Measurements from ENCODE around the gene CDC16.

CDC16 gene

DNA sequence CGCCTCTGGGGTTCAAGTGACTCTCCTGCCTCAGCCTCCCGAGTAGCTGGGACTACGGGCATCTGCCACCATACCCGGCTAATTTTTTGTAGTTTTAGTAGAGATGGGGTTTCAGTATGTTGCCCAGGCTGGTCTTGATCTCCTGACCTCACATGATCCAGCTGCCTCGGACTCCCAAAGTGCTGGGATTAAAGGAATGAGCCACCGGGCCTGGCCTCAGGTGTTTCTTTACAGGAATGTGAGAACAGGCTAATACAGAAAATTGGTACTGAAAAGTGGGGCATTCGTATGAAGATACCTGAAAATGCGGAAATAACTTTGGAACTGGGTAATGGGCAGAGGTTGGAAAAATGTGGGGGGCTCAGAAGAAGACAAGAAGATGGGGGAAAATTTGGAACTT is 2.8 kb upstream of the CDC16 start:
- peaks cover 3% of the 10 kb centered on the region in 2 experiments; a peak in 2 of 3 replicates for H3K36me3 ChIP-seq (ENCODE audit: control insufficient read depth in 2 of 2, insufficient read depth in 1 of 2, low read length in 2 of 2)
- no peak for TF ChIP-seq ZNF837 (tag by site-specific recombination; IDR thresholded peaks at IDR 0.05)
- no peak overlapping the region for H3K4me3 ChIP-seq (ENCODE audit: low read depth, low read length)
- ChIA-PET POLR2A (no interaction called here), CTCF (no interaction called here)
- no peaks in the 10 kb centered on the region for H3K9me3 ChIP-seq (ENCODE audit: control insufficient read depth, insufficient read depth, low read depth, low read length)
- no peak overlapping the region for H3K27ac ChIP-seq (ENCODE audit: extremely low read depth, low read depth, low read length)
- H3K4me1 ChIP-seq (ENCODE audit: control insufficient read depth, insufficient read depth, low read length): no peaks in the 10 kb centered on the region

DNA sequence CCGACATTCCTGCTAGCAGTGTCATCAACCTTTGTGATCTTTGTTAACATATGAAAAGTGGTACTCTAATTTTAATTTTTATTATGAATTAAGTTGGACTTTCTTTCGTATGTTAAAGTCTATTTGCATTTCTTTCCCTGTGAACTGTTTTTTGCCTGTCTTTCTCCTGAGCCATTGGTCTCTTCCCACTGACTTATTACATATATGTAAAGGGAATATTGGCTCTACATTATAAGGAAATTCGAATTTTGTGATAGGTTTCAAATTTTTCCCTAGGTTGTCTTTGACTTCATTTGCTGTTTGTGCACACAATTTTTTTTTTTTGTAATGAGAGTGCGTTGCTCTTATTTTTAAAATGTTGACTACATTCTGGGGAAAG is 442 bp upstream of the CDC16 start:
- Histone ChIP-seq H3K4me1 (ENCODE audit: control insufficient read depth, insufficient read depth, low read length) (no peaks in the 10 kb centered on the region), H3K9me3 (ENCODE audit: control insufficient read depth, insufficient read depth, low read depth, low read length) (no peaks in the 10 kb centered on the region), H3K27ac (ENCODE audit: extremely low read depth, low read depth, low read length) (peak overlapping the region; percentile 16; the same call in 1 of the 2 replicates), H3K4me3 (ENCODE audit: low read depth, low read length) (no peak overlapping the region), H3K36me3 (ENCODE audit: control insufficient read depth in 2 of 2, insufficient read depth in 1 of 2, low read length in 2 of 2) (peaks cover 17 to 26% of the 10 kb centered on the region in 2 experiments)
- TF ChIP-seq ZNF664 (tag by site-specific recombination; IDR thresholded peaks at IDR 0.05) (no peak), ZNF292 (tag by site-specific recombination; IDR thresholded peaks at IDR 0.05; ENCODE audit: borderline replicate concordance, low read depth) (no peak), ZNF654 (tag by site-specific recombination; IDR thresholded peaks at IDR 0.05; ENCODE audit: low read depth) (no peak), SCRT2 (tag by site-specific recombination; IDR thresholded peaks at IDR 0.05) (no peak), TRIM28 (IDR thresholded peaks at IDR 0.05; ENCODE audit: borderline replicate concordance, low read length) (no peak), ZNF354C (tag by site-specific recombination; IDR thresholded peaks at IDR 0.05; ENCODE audit: borderline replicate concordance, low read depth) (no peak), HOXA7 (CRISPR knock-in tag; IDR thresholded peaks at IDR 0.05; ENCODE audit: borderline replicate concordance) (no peak), ZNF202 (tag by site-specific recombination; IDR thresholded peaks at IDR 0.05; ENCODE audit: borderline replicate concordance) (no peak), SP7 (tag by site-specific recombination; IDR thresholded peaks at IDR 0.05) (no peak), SCRT1 (tag by site-specific recombination; IDR thresholded peaks at IDR 0.05; ENCODE audit: borderline replicate concordance) (no peak)
- TF ChIP-seq, protein P1, sequence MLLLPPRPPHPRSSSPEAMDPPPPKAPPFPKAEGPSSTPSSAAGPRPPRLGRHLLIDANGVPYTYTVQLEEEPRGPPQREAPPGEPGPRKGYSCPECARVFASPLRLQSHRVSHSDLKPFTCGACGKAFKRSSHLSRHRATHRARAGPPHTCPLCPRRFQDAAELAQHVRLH (tag by site-specific recombination; IDR thresholded peaks at IDR 0.05): no peak
- ChIA-PET POLR2A (no interaction called here), CTCF (no interaction called here)

DNA sequence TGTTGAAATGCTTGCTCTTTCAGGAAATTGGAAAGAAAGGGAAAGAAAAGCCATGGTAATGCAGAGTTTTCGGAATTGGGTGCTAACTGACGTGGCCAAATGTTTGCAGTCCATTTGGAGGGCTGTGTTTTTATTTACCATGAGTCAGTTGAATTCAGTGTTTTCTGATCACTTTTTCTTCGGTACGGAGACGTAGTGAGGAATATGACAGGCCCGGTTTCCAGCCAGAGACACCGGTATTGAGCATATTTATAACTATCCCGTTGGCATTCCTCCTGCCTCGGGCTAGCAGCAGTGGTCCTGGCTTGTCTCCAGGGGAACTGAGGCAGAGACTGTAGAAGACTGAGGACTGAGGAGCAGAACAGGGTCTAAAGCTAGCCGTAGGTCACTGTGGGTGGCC is 1.0 kb downstream of the CDC16 start:
- peaks cover 23 to 39% of the 10 kb centered on the region in 2 experiments for H3K36me3 ChIP-seq (ENCODE audit: control insufficient read depth in 2 of 2, insufficient read depth in 1 of 2, low read length in 2 of 2)
- POLR2A ChIA-PET: no interaction called here
- H3K4me3 ChIP-seq (ENCODE audit: low read depth, low read length): peak overlapping the region; percentile 84
- H3K27ac ChIP-seq (ENCODE audit: extremely low read depth, low read depth, low read length): no peak overlapping the region
- CTCF ChIA-PET: no interaction called here
- H3K4me1 ChIP-seq (ENCODE audit: control insufficient read depth, insufficient read depth, low read length): no peaks in the 10 kb centered on the region
- no peaks in the 10 kb centered on the region for H3K9me3 ChIP-seq (ENCODE audit: control insufficient read depth, insufficient read depth, low read depth, low read length)
- TF ChIP-seq, protein P2, sequence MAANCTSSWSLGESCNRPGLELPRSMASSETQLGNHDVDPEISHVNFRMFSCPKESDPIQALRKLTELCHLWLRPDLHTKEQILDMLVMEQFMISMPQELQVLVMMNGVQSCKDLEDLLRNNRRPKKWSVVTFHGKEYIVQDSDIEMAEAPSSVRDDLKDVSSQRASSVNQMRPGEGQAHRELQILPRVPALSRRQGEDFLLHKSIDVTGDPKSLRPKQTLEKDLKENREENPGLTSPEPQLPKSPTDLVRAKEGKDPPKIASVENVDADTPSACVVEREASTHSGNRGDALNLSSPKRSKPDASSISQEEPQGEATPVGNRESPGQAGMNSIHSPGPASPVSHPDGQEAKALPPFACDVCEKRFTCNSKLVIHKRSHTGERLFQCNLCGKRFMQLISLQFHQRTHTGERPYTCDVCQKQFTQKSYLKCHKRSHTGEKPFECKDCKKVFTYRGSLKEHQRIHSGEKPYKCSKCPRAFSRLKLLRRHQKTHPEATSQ (tag by site-specific recombination; IDR thresholded peaks at IDR 0.05): no peak
- TF ChIP-seq ZNF600 (tag by site-specific recombination; IDR thresholded peaks at IDR 0.05): no peak
- TF ChIP-seq, protein P3, sequence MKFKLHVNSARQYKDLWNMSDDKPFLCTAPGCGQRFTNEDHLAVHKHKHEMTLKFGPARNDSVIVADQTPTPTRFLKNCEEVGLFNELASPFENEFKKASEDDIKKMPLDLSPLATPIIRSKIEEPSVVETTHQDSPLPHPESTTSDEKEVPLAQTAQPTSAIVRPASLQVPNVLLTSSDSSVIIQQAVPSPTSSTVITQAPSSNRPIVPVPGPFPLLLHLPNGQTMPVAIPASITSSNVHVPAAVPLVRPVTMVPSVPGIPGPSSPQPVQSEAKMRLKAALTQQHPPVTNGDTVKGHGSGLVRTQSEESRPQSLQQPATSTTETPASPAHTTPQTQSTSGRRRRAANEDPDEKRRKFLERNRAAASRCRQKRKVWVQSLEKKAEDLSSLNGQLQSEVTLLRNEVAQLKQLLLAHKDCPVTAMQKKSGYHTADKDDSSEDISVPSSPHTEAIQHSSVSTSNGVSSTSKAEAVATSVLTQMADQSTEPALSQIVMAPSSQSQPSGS (tag by site-specific recombination; IDR thresholded peaks at IDR 0.05; ENCODE audit: low read depth): no peak
- TF ChIP-seq ZNF777 (tag by site-specific recombination; IDR thresholded peaks at IDR 0.05; ENCODE audit: borderline replicate concordance): no peak
- TF ChIP-seq ZNF423 (tag by site-specific recombination; IDR thresholded peaks at IDR 0.05): no peak
- TF ChIP-seq ZNF114 (tag by site-specific recombination; IDR thresholded peaks at IDR 0.05): no peak
- no peak for TF ChIP-seq KLF10 (tag by site-specific recombination; IDR thresholded peaks at IDR 0.05)
- TF ChIP-seq ZNF391 (tag by site-specific recombination; IDR thresholded peaks at IDR 0.05; ENCODE audit: borderline replicate concordance, low read depth): no peak
- TF ChIP-seq, protein P4, sequence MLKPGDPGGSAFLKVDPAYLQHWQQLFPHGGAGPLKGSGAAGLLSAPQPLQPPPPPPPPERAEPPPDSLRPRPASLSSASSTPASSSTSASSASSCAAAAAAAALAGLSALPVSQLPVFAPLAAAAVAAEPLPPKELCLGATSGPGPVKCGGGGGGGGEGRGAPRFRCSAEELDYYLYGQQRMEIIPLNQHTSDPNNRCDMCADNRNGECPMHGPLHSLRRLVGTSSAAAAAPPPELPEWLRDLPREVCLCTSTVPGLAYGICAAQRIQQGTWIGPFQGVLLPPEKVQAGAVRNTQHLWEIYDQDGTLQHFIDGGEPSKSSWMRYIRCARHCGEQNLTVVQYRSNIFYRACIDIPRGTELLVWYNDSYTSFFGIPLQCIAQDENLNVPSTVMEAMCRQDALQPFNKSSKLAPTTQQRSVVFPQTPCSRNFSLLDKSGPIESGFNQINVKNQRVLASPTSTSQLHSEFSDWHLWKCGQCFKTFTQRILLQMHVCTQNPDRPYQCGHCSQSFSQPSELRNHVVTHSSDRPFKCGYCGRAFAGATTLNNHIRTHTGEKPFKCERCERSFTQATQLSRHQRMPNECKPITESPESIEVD (tag by site-specific recombination; IDR thresholded peaks at IDR 0.05): no peak
- TF ChIP-seq, protein P5, sequence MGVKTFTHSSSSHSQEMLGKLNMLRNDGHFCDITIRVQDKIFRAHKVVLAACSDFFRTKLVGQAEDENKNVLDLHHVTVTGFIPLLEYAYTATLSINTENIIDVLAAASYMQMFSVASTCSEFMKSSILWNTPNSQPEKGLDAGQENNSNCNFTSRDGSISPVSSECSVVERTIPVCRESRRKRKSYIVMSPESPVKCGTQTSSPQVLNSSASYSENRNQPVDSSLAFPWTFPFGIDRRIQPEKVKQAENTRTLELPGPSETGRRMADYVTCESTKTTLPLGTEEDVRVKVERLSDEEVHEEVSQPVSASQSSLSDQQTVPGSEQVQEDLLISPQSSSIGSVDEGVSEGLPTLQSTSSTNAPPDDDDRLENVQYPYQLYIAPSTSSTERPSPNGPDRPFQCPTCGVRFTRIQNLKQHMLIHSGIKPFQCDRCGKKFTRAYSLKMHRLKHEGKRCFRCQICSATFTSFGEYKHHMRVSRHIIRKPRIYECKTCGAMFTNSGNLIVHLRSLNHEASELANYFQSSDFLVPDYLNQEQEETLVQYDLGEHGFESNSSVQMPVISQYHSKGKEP (tag by site-specific recombination; IDR thresholded peaks at IDR 0.05): no peak
- TF ChIP-seq, protein P6, sequence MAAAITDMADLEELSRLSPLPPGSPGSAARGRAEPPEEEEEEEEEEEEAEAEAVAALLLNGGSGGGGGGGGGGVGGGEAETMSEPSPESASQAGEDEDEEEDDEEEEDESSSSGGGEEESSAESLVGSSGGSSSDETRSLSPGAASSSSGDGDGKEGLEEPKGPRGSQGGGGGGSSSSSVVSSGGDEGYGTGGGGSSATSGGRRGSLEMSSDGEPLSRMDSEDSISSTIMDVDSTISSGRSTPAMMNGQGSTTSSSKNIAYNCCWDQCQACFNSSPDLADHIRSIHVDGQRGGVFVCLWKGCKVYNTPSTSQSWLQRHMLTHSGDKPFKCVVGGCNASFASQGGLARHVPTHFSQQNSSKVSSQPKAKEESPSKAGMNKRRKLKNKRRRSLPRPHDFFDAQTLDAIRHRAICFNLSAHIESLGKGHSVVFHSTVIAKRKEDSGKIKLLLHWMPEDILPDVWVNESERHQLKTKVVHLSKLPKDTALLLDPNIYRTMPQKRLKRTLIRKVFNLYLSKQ (tag by site-specific recombination; IDR thresholded peaks at IDR 0.05; ENCODE audit: borderline replicate concordance): no peak
- no peak for TF ChIP-seq ZNF529 (tag by site-specific recombination; IDR thresholded peaks at IDR 0.05; ENCODE audit: insufficient replicate concordance)
- TF ChIP-seq ZNF76 (tag by site-specific recombination; IDR thresholded peaks at IDR 0.05; ENCODE audit: borderline replicate concordance, low read depth): no peak
